ENCODE results near the gene MAB21L2. TPM values are rescaled to one million over a fixed set of nuclear protein-coding genes. Genes with fewer than 3 reads are reported as not detected.
"Not testable (repeated sequence)": the region's sequence is repeated elsewhere in the genome, so short reads cannot be mapped to it uniquely, and the experiment has no call there.

MAB21L2 gene
- not detected for total RNA-seq

GRCh38 chr4:150582146-150582872, at the start of gene MAB21L2:
TSS of gene MAB21L2 (plus strand) at chr4:150582151. CDS start at chr4:150583030, 879 bp downstream.
- CTCF ChIA-PET: no interaction called here
- no peak for DNase-seq
- intact Hi-C loops (cut with micrococcal nuclease): no loop called here
- Mint-ChIP-seq H3K27ac (no peak within 1 kb of the TSS), H3K9me3 (no peaks in the 10 kb centered on the region), H3K27me3 (ENCODE audit: low read depth) (no peaks in the 10 kb centered on the region), H3K4me3 (no peak within 1 kb of the TSS), H3K4me1 (ENCODE audit: low read depth) (no peaks in the 10 kb centered on the region), H3K36me3 (ENCODE audit: low read depth) (peaks cover 55% of the 10 kb centered on the region)

GRCh38 chr4:150533673-150534072, 48.3 kb upstream of the MAB21L2 start:
- H3K4me3 Mint-ChIP-seq: no peak overlapping the region
- H3K27ac Mint-ChIP-seq: no peak overlapping the region
- H3K36me3 Mint-ChIP-seq (ENCODE audit: low read depth): peaks cover 8% of the 10 kb centered on the region
- H3K9me3 Mint-ChIP-seq: no peaks in the 10 kb centered on the region
- DNase-seq: no peak
- intact Hi-C loops (cut with micrococcal nuclease): no loop called here
- H3K27me3 Mint-ChIP-seq (ENCODE audit: low read depth): no peaks in the 10 kb centered on the region
- H3K4me1 Mint-ChIP-seq (ENCODE audit: low read depth): no peaks in the 10 kb centered on the region
- CTCF ChIA-PET: no interaction called here

GRCh38 chr4:150534818-150535217, 47.1 kb upstream of the MAB21L2 start:
- intact Hi-C loops (cut with micrococcal nuclease): no loop called here
- Mint-ChIP-seq H3K9me3 (no peaks in the 10 kb centered on the region), H3K4me1 (ENCODE audit: low read depth) (no peaks in the 10 kb centered on the region), H3K4me3 (no peak overlapping the region), H3K27me3 (ENCODE audit: low read depth) (no peaks in the 10 kb centered on the region), H3K27ac (no peak overlapping the region), H3K36me3 (ENCODE audit: low read depth) (peaks cover 12% of the 10 kb centered on the region)
- no peak for DNase-seq
- CTCF ChIA-PET: no interaction called here

GRCh38 chr4:150537911-150538310, 44.0 kb upstream of the MAB21L2 start:
- H3K9me3 Mint-ChIP-seq; DNase-seq; H3K4me1 Mint-ChIP-seq (ENCODE audit: low read depth); H3K27me3 Mint-ChIP-seq (ENCODE audit: low read depth); H3K4me3 Mint-ChIP-seq; CTCF ChIA-PET; intact Hi-C loops (cut with micrococcal nuclease); H3K27ac Mint-ChIP-seq; H3K36me3 Mint-ChIP-seq (ENCODE audit: low read depth): not testable (repeated sequence)

GRCh38 chr4:150540536-150540935, 41.4 kb upstream of the MAB21L2 start:
- no peaks in the 10 kb centered on the region for H3K27me3 Mint-ChIP-seq (ENCODE audit: low read depth)
- no peak overlapping the region for H3K27ac Mint-ChIP-seq
- no peak overlapping the region for H3K4me3 Mint-ChIP-seq
- CTCF ChIA-PET: no interaction called here
- no peaks in the 10 kb centered on the region for H3K4me1 Mint-ChIP-seq (ENCODE audit: low read depth)
- DNase-seq: no peak
- no peaks in the 10 kb centered on the region for H3K9me3 Mint-ChIP-seq
- intact Hi-C loops (cut with micrococcal nuclease): no loop called here
- peaks cover 10% of the 10 kb centered on the region for H3K36me3 Mint-ChIP-seq (ENCODE audit: low read depth)

GRCh38 chr4:150540959-150541360, 41.0 kb upstream of the MAB21L2 start:
- H3K27me3 Mint-ChIP-seq (ENCODE audit: low read depth): no peaks in the 10 kb centered on the region
- peaks cover 9% of the 10 kb centered on the region for H3K36me3 Mint-ChIP-seq (ENCODE audit: low read depth)
- H3K4me1 Mint-ChIP-seq (ENCODE audit: low read depth): no peaks in the 10 kb centered on the region
- H3K4me3 Mint-ChIP-seq: no peak overlapping the region
- CTCF ChIA-PET: no interaction called here
- intact Hi-C loops (cut with micrococcal nuclease): no loop called here
- no peak overlapping the region for H3K27ac Mint-ChIP-seq
- H3K9me3 Mint-ChIP-seq: no peaks in the 10 kb centered on the region
- no peak for DNase-seq

GRCh38 chr4:150541681-150542080, 40.3 kb upstream of the MAB21L2 start:
- Mint-ChIP-seq H3K27me3 (ENCODE audit: low read depth) (no peaks in the 10 kb centered on the region), H3K36me3 (ENCODE audit: low read depth) (peaks cover 7% of the 10 kb centered on the region), H3K4me3 (no peak overlapping the region), H3K9me3 (no peaks in the 10 kb centered on the region), H3K27ac (no peak overlapping the region), H3K4me1 (ENCODE audit: low read depth) (no peaks in the 10 kb centered on the region)
- CTCF ChIA-PET: no interaction called here
- intact Hi-C loops (cut with micrococcal nuclease): no loop called here
- DNase-seq: no peak

- H3K4me1 Mint-ChIP-seq (ENCODE audit: low read depth): no peaks in the 10 kb centered on the region
Measured at GRCh38 chr4:150543042-150543441, 38.9 kb upstream of the MAB21L2 start.

GRCh38 chr4:150546286-150546685, 35.7 kb upstream of the MAB21L2 start:
- Mint-ChIP-seq H3K36me3 (ENCODE audit: low read depth) (peaks cover 1% of the 10 kb centered on the region), H3K27ac (no peak overlapping the region), H3K27me3 (ENCODE audit: low read depth) (no peaks in the 10 kb centered on the region), H3K4me3 (no peak overlapping the region), H3K4me1 (ENCODE audit: low read depth) (no peaks in the 10 kb centered on the region), H3K9me3 (no peaks in the 10 kb centered on the region)
- no peak for DNase-seq
- CTCF ChIA-PET: no interaction called here
- intact Hi-C loops (cut with micrococcal nuclease): no loop called here

More at GRCh38 chr4:150543042-150543441, 38.9 kb upstream of the MAB21L2 start:
- H3K36me3 Mint-ChIP-seq (ENCODE audit: low read depth): peaks cover 5% of the 10 kb centered on the region
- H3K4me3 Mint-ChIP-seq: no peak overlapping the region
- H3K27me3 Mint-ChIP-seq (ENCODE audit: low read depth): no peaks in the 10 kb centered on the region
- H3K27ac Mint-ChIP-seq: no peak overlapping the region
- no peaks in the 10 kb centered on the region for H3K9me3 Mint-ChIP-seq
- CTCF ChIA-PET: no interaction called here
- DNase-seq: no peak
- intact Hi-C loops (cut with micrococcal nuclease): no loop called here

- Mint-ChIP-seq H3K27me3 (ENCODE audit: low read depth) (no peaks in the 10 kb centered on the region), H3K4me1 (ENCODE audit: low read depth) (no peaks in the 10 kb centered on the region), H3K36me3 (ENCODE audit: low read depth) (peaks cover 8% of the 10 kb centered on the region), H3K4me3 (no peak overlapping the region), H3K9me3 (no peaks in the 10 kb centered on the region), H3K27ac (no peak overlapping the region)
- intact Hi-C loops (cut with micrococcal nuclease): no loop called here
- no peak for DNase-seq
- CTCF ChIA-PET: no interaction called here
Measured at GRCh38 chr4:150547154-150547838, 34.7 kb upstream of the MAB21L2 start.

- CTCF ChIA-PET: interaction anchor here (0.6 kb wide), 1 partner anchor 963 kb away, joined by 3 read pairs; no protein-coding TSS in a partner anchor
- H3K4me1 Mint-ChIP-seq (ENCODE audit: low read depth); H3K27ac Mint-ChIP-seq; H3K4me3 Mint-ChIP-seq; H3K27me3 Mint-ChIP-seq (ENCODE audit: low read depth); DNase-seq; intact Hi-C loops (cut with micrococcal nuclease): not testable (repeated sequence)
- H3K36me3 Mint-ChIP-seq (ENCODE audit: low read depth): peaks cover 14% of the 10 kb centered on the region
- H3K9me3 Mint-ChIP-seq: peaks cover 10% of the 10 kb centered on the region
Measured at GRCh38 chr4:150557811-150558210, 24.1 kb upstream of the MAB21L2 start.

GRCh38 chr4:150561143-150561737, 20.7 kb upstream of the MAB21L2 start:
- Mint-ChIP-seq H3K9me3 (peaks cover 6% of the 10 kb centered on the region), H3K36me3 (ENCODE audit: low read depth) (peaks cover 21% of the 10 kb centered on the region), H3K4me3 (no peak overlapping the region), H3K27me3 (ENCODE audit: low read depth) (no peaks in the 10 kb centered on the region), H3K4me1 (ENCODE audit: low read depth) (no peaks in the 10 kb centered on the region), H3K27ac (no peak overlapping the region)
- no peak for DNase-seq
- intact Hi-C loops (cut with micrococcal nuclease): no loop called here
- CTCF ChIA-PET: interaction anchor here (0.6 kb wide), 1 partner anchor 164 kb away, joined by 3 read pairs; no protein-coding TSS in a partner anchor

- intact Hi-C loops (cut with micrococcal nuclease): no loop called here
- peaks cover 6% of the 10 kb centered on the region for H3K9me3 Mint-ChIP-seq
- CTCF ChIA-PET: no interaction called here
- peaks cover 21% of the 10 kb centered on the region for H3K36me3 Mint-ChIP-seq (ENCODE audit: low read depth)
- no peaks in the 10 kb centered on the region for H3K4me1 Mint-ChIP-seq (ENCODE audit: low read depth)
- no peaks in the 10 kb centered on the region for H3K27me3 Mint-ChIP-seq (ENCODE audit: low read depth)
- no peak for DNase-seq
- no peak overlapping the region for H3K27ac Mint-ChIP-seq
- H3K4me3 Mint-ChIP-seq: no peak overlapping the region
Measured at GRCh38 chr4:150562250-150562649, 19.7 kb upstream of the MAB21L2 start.

All from activated naive CD4-positive, alpha-beta T cell treated with anti-CD3 and anti-CD28 coated beads for 36 hours (primary cell).